GM19099 (cell line): ENCODE data around the gene ALKBH3.

Experiments used
- POLR2A ChIP-seq: IDR thresholded peaks from 3 replicates; pipeline ENCODE4 v1.6.1; 2011; ENCODE audit warnings: low read depth; ENCODE audit not compliant: insufficient read length; ENCODE audit errors: extremely low read depth

ALKBH3 gene

DNA sequence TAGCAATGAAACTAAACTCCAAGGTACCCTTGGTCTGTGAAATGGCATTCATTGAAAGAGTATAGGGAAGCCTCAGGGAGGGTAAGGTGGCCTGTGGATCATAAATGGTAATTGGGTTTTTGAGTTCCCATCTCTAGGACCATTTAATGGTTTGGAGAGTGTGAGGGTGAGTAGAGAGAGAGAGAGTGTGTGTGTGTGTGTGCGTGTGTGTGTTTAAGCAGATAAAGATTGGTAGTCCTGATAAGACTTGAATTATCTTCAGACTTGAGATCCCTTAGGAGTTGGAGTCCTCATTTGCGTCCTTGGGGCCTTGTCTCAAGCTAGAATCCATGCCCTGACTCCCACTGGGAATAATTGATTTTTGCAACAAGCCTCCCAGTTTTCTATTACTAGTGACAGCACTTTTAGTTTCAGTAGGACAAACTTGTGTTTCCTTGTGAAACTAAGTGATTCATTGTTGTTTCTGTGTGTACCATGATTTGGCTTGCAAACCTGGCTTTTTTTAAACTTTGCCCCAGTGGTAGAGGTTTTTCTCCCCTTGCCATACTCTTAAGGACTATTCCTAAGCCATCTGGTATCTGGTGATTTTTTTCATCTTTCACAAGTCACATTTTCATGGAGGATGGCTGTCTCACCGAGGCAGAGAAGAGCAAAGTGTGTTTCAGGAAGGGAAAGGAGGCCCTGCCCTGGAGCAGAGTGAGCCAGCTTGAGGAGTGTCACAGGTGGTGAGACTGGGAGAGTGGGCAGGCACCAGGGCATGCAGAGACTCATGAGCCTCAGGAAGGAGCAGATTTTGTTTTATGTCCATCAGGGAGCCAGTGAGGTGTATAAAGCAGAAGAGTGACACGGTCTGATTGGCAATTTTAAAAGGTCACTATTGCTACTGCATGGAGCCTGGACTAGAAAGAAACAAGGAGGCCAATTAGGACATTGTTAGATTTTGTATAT, 26.7 kb downstream of the ALKBH3 start:
- TF ChIP-seq POLR2A = no peak

GRCh38 chr11:43908191-43908590, 27.6 kb downstream of the ALKBH3 start:
- TF ChIP-seq POLR2A = no peak

DNA sequence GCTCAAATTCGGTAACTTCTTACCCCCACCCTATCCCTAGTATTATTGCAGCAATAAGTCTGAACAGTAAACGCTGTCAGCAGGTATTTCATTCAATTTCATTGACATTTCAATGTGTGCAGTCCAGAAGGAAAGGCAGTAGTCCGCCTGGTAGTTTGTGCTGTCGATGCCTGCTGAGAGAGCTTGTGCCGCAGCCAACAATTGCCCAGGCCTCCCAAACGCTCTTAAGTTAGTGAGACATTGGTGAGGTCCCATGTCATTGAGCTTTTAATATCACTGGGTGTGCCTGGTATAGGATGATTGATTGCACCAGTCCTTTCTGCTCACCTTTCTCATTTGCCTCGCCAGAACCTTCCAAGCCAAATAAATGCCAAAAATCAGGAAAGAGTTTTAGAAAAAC, 28.1 kb downstream of the ALKBH3 start:
- no peak for TF ChIP-seq POLR2A

GRCh38 chr11:43913829-43914380, 33.3 kb downstream of the ALKBH3 start:
- TF ChIP-seq POLR2A = no peak

DNA sequence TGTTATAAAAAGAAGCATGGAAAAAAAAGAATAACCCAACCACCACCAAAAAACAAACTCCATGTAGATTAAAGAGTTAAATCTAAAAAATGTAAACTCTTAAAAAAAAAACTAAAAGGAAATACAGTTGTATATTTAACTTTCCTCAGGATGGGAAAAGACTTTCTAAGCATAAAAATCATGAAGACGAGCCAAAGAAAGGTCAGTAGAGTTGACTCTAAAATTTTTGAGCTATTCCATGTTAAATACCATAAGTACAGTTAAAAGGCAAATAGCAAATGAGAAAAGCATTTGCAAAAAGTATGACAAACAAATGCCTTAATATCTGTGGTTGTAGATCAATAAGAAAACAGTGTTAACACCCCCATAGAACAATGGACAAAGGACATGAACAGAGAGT, 33.8 kb downstream of the ALKBH3 start:
- no peak for TF ChIP-seq POLR2A

GRCh38 chr11:43916621-43917020, 36.0 kb downstream of the ALKBH3 start:
- no peak for TF ChIP-seq POLR2A

DNA sequence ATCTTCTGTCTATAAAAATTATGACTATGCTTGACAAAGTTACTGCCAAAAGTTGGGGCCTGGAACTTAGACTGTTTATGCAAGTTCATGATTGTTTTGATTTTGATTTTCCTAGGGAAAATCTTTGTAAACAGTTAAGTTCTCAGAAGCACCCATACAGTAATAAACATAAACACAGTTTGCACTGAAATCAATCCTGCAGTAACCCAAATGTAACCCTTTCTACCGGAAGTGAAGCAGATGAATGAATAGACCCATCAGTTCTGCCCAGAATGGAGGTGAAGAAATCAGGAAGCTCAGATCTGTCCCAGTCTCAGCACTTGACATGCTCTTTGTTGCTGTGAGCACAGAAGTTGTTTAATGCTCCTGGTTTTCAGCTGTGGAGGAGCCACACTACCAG, 37.2 kb downstream of the ALKBH3 start:
- TF ChIP-seq POLR2A = no peak

GRCh38 chr11:43918662-43919061, 38.0 kb downstream of the ALKBH3 start:
- no peak for TF ChIP-seq POLR2A

GRCh38 chr11:43919852-43920597, 39.4 kb downstream of the ALKBH3 start:
- TF ChIP-seq POLR2A = no peak

DNA sequence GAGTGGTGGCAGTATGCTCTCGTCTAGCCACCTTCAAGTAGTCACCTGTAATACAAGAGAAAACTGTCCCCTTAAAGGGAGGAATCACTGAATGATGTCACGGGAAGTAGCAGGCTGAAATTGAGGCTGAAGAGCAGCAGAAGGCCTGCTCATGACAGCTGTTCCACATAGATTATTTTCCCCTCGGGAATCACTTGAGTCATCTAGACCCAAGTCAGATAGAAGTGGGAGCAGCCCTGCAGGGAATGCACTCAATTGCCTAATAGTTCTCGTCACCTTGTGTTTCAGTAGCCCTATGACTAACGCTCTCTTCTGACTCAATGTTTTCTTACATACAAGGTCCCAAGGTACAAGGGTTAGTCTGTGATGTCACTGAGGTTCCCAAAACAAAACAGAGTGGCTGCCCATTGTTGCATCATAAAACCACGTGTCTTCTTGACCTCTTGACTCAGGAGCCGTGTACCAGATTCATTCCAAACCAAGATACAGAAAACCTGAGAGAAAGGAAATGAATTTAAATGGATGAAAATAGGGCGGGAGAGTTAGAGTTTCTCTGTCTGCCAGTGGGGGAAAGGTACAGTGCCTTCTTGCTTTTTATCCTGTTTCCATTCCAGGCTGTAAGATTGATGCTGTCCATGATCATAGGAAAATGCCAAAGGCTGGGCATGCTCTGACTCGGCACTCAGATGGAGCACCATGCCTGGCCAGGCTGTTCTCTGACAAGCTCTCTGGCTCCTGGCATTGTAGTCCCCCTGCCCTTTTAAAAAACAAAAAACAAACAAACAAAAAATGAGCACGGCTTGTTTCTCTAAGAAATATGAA, 40.2 kb downstream of the ALKBH3 start:
- no peak for TF ChIP-seq POLR2A

DNA sequence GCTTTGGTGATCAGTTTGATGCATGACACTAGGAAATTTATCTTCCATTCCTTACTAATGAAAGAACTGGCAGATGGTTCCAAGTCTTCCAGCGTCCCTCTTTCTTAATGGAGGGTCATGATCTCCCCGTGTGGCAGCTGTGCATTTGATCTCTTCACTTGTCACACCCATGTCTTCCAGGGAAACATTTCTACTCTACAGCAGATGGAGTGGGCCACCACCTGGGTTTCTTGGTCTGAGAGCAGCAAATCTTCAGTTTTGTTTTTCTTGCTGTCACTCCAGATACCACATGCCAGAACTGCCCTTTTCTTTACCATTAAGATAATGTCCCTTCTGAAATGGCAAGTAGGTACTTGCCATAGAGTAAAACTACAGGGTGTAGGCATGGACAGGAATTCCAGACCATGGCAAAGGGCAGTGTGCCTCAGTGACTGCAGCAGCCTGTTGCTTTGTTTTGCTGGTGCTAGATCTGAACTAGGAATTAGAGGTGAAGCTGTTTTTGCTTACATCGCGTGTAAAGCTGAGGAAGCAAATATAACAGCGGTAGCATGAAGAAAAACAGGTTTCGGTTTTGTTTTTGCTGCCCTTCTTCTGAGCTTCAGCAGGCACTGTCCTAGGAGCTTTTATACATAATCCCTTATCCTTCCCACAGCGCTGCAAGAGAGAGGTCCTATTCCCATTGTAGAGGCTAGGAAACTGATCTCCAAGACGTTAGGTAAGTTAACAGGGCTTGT, 41.1 kb downstream of the ALKBH3 start:
- no peak for TF ChIP-seq POLR2A

GRCh38 chr11:43922295-43922648, 41.6 kb downstream of the ALKBH3 start:
- TF ChIP-seq POLR2A = no peak

DNA sequence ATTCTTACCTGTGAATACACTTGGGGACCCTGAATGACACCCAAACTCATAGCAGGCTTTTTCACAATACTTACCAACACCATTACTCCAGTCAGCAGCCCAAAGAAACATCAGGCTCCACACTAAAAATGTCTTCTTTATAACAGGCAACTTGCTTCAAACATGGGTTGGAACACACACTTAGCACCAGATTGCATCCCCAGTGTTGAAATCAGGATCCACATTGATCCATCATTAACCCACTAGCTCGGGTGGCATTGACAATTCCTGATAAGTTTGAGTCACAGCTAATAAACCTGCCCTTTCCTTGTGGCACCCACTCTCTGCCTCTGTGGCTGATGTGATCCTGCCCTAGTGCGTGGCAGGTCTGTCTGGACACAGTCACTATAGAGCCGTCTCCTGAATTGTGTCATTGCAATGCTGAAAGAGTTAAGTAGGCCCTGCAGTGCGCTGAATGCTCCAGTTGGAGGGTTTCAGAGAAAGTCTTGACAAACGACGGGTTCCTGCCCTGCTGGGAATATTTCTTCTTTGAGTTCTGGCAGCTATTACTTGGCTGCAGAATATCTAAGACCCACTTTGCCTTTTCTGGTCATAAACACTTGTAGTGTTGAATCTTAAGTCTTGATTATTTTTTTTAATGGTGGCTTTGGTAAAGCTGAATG, 42.2 kb downstream of the ALKBH3 start:
- TF ChIP-seq POLR2A = no peak
